Measurements from ENCODE around the gene PTCD1.

GRCh38 chr7:99372275-99373090 lies 66.1 kb downstream of the PTCD1 start:
- TF ChIP-seq CTCF (conservative IDR thresholded peaks at IDR 0.05) (no peak), ZFX (IDR thresholded peaks at IDR 0.05) (no peak)

Measured in C4-2B (cell line).